Calu3 (cell line): ENCODE measurements around the gene TMEM209. TPM values are rescaled to one million over a fixed set of nuclear protein-coding genes. Genes with fewer than 3 reads are reported as not detected.

Source experiments
- BruUV-seq: library from RNA; stranded (reverse); fragments of 400-500 nt; replicated peaks from 2 replicates; lab custom pipeline; 2021; lab: Mats Ljungman, UMichigan
- CTCF ChIA-PET: fragments of 300-600 bp; sonication (Branson Sonifier 250); formaldehyde crosslinking; loops from one replicate; lab custom pipeline; 2022; ENCODE audit warnings: antibody characterized with exemption; lab: Charles Lee
- DNase-seq: peaks from one replicate; pipeline ENCODE4 v3.0.0; 2022
- H3K27ac Mint-ChIP-seq: one replicate; pipeline ENCODE4 v1.8.0; 2022; ENCODE audit warnings: mixed read lengths; ENCODE audit not compliant: unreplicated experiment
- H3K27me3 Mint-ChIP-seq: one replicate; pipeline ENCODE4 v1.8.0; 2022; ENCODE audit warnings: mixed read lengths; ENCODE audit not compliant: unreplicated experiment
- H3K36me3 Mint-ChIP-seq: one replicate; pipeline ENCODE4 v1.8.0; 2022; ENCODE audit warnings: mild to moderate bottlenecking, moderate library complexity, mixed read lengths; ENCODE audit not compliant: insufficient read depth, unreplicated experiment
- H3K4me1 Mint-ChIP-seq: one replicate; pipeline ENCODE4 v1.8.0; 2022; ENCODE audit warnings: mild to moderate bottlenecking, low read depth, mixed read lengths; ENCODE audit not compliant: unreplicated experiment
- H3K4me3 Mint-ChIP-seq: one replicate; pipeline ENCODE4 v1.8.0; 2022; ENCODE audit warnings: mild to moderate bottlenecking, low read depth, moderate library complexity, mixed read lengths; ENCODE audit not compliant: unreplicated experiment
- H3K9me3 Mint-ChIP-seq: one replicate; pipeline ENCODE4 v1.8.0; 2022; ENCODE audit warnings: low read depth, mixed read lengths; ENCODE audit not compliant: unreplicated experiment
- CTCF ChIP-seq: fragments of 200-600 bp; IDR thresholded peaks from one replicate; pipeline ENCODE4 v1.8.0; 2022; ENCODE audit warnings: antibody characterized with exemption; ENCODE audit not compliant: unreplicated experiment
- intact Hi-C: fragments of 100-400 bp; cut with micrococcal nuclease; formaldehyde crosslinking; loops from one replicate; pipeline ENCODE4 v1.10.0; 2022; ENCODE audit not compliant: unreplicated experiment
- total RNA-seq: library from RNA; stranded (reverse); gene quantifications from 2 replicates; pipeline ENCODE4 v1.2.3, GENCODE V29; 2022

Gene TMEM209
- total RNA-seq, 1 experiment from 2014 or later: 26.6 TPM

GRCh38 chr7:130179631-130180030, 25.6 kb downstream of the TMEM209 start:
- Mint-ChIP-seq H3K4me3 (no peak overlapping the region), H3K9me3 (no peaks in the 10 kb centered on the region), H3K27ac (no peak overlapping the region), H3K4me1 (no peaks in the 10 kb centered on the region), H3K27me3 (no peaks in the 10 kb centered on the region), H3K36me3 (peaks cover 16% of the 10 kb centered on the region)
- intact Hi-C loops: no loop called here
- no peak for DNase-seq
- no TSS peak for BruUV-seq
- CTCF ChIA-PET: no interaction called here
- no peak for TF ChIP-seq CTCF

- BruUV-seq: no TSS peak
Measured at GRCh38 chr7:130178251-130178650, 27.0 kb downstream of the TMEM209 start.

GRCh38 chr7:130174237-130174959, 30.8 kb downstream of the TMEM209 start:
- CTCF ChIA-PET: no interaction called here
- no peaks in the 10 kb centered on the region for H3K4me1 Mint-ChIP-seq
- H3K27me3 Mint-ChIP-seq: no peaks in the 10 kb centered on the region
- H3K9me3 Mint-ChIP-seq: no peaks in the 10 kb centered on the region
- H3K27ac Mint-ChIP-seq: no peak overlapping the region
- intact Hi-C loops: no loop called here
- peaks cover 25% of the 10 kb centered on the region for H3K36me3 Mint-ChIP-seq
- no peak overlapping the region for H3K4me3 Mint-ChIP-seq
- no TSS peak for BruUV-seq
- no peak for TF ChIP-seq CTCF
- DNase-seq: no peak

More at GRCh38 chr7:130178251-130178650, 27.0 kb downstream of the TMEM209 start:
- no peak for TF ChIP-seq CTCF
- CTCF ChIA-PET: no interaction called here
- Mint-ChIP-seq H3K4me1 (no peaks in the 10 kb centered on the region), H3K27ac (no peak overlapping the region), H3K9me3 (no peaks in the 10 kb centered on the region), H3K36me3 (peaks cover 18% of the 10 kb centered on the region), H3K27me3 (no peaks in the 10 kb centered on the region), H3K4me3 (no peak overlapping the region)
- no peak for DNase-seq
- intact Hi-C loops: no loop called here

GRCh38 chr7:130162196-130162595, 43.0 kb downstream of the TMEM209 start:
- H3K4me1 Mint-ChIP-seq: no peaks in the 10 kb centered on the region
- no peaks in the 10 kb centered on the region for H3K27me3 Mint-ChIP-seq
- no peak for DNase-seq
- no peaks in the 10 kb centered on the region for H3K9me3 Mint-ChIP-seq
- CTCF ChIA-PET: no interaction called here
- TF ChIP-seq CTCF: no peak
- no peak overlapping the region for H3K27ac Mint-ChIP-seq
- BruUV-seq: no TSS peak
- H3K36me3 Mint-ChIP-seq: peaks cover 12% of the 10 kb centered on the region
- no peak overlapping the region for H3K4me3 Mint-ChIP-seq
- intact Hi-C loops: no loop called here
